ENCODE results near the gene LRP6.

LRP6 gene

DNA sequence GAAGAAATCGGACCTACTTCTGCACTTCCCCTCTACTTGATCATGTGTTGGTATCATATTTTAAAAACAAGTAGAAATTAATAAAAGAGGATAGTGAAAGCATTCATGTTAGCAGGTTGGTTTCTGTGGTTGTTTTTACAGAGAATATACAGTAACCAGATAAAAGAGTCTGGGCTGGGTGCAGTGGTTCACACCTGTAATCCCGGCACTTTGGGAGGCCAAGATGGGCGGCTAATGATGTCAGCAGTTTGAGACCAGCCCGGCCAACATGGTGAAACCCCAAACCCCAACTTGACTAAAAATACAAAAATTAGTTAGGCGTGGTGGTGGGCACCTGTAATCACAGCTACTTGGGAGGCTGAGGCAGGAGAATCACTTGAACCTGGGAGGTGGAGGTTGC lies 55.9 kb downstream of the LRP6 start:
- no peak overlapping the region for H3K4me3 ChIP-seq (ENCODE audit: low read depth, low read length)
- no peak overlapping the region for H2BK120ac ChIP-seq (ENCODE audit: insufficient read depth, low read length, poor library complexity)
- no peak overlapping the region for H2AK5ac ChIP-seq (ENCODE audit: low read length)
- no peaks in the 10 kb centered on the region for H3K27me3 ChIP-seq (ENCODE audit: insufficient read depth, low read length)
- no peaks in the 10 kb centered on the region for H3K9me3 ChIP-seq (ENCODE audit: insufficient read depth, low read depth, low read length)
- no peak for DNase-seq
- WGBS (ENCODE audit: extremely low coverage, insufficient coverage, insufficient read length): no CpG with 5 or more reads among the region's 5 CpGs
- no peak overlapping the region for H2BK5ac ChIP-seq (ENCODE audit: low read depth, low read length, poor library complexity)
- no peak overlapping the region for H3K23ac ChIP-seq (ENCODE audit: low read length)
- H3K79me1 ChIP-seq (ENCODE audit: low read length): no peaks in the 10 kb centered on the region
- no peak overlapping the region for H3K18ac ChIP-seq (ENCODE audit: low read length)
- H4K8ac ChIP-seq (ENCODE audit: low read depth, low read length): no peak overlapping the region
- H3K27ac ChIP-seq (ENCODE audit: low read depth, low read length): no peak overlapping the region
- no peaks in the 10 kb centered on the region for H3K79me2 ChIP-seq (ENCODE audit: control insufficient read depth, insufficient read depth, low read length, poor library complexity)
- no peak overlapping the region for H2AFZ ChIP-seq (ENCODE audit: insufficient read depth, low read length, poor library complexity)
- H3K4me1 ChIP-seq (ENCODE audit: control insufficient read depth in 1 of 2, insufficient read depth in 2 of 2, low read length in 2 of 2): peaks cover 0 to 4% of the 10 kb centered on the region in 2 experiments
- H3K9ac ChIP-seq (ENCODE audit: low read length): no peak overlapping the region
- H3K14ac ChIP-seq (ENCODE audit: low read length): no peak overlapping the region
- H3K4me2 ChIP-seq (ENCODE audit: low read length): no peak overlapping the region
- no peak overlapping the region for H4K12ac ChIP-seq (ENCODE audit: low read depth, low read length)
- H3K36me3 ChIP-seq (ENCODE audit: control insufficient read depth in 1 of 2, insufficient read depth in 2 of 2, low read length in 2 of 2): no peaks in the 10 kb centered on the region
- H2BK12ac ChIP-seq (ENCODE audit: low read length): no peak overlapping the region
- no peak overlapping the region for H4K91ac ChIP-seq (ENCODE audit: low read depth, low read length)
- H3K4ac ChIP-seq (ENCODE audit: low read depth, low read length): no peak overlapping the region

DNA sequence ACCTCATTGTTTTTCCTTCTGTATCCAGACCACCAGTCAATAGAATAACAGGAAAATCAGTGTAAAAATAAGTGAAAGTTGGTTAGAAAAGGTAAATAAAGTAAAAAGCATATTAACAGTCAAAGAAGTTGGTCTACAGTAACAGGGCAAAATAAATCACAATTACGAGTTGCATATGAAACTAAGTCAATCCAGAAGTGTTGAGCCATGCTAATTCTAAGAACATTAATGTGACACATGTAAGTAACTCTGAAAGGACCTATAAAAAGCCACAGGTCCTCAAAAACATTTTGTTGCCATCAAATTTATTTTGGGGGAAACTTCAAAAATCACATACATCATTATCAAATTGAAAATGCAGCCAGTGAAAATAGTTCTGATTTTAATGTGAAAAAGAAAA lies 56.4 kb downstream of the LRP6 start:
- Histone ChIP-seq H3K79me2 (ENCODE audit: control insufficient read depth, insufficient read depth, low read length, poor library complexity) (no peaks in the 10 kb centered on the region), H3K27ac (ENCODE audit: low read depth, low read length) (no peak overlapping the region), H3K18ac (ENCODE audit: low read length) (no peak overlapping the region), H3K4me2 (ENCODE audit: low read length) (no peak overlapping the region), H3K4me1 (ENCODE audit: control insufficient read depth in 1 of 2, insufficient read depth in 2 of 2, low read length in 2 of 2) (peaks cover 0 to 3% of the 10 kb centered on the region in 2 experiments), H3K14ac (ENCODE audit: low read length) (no peak overlapping the region), H3K23ac (ENCODE audit: low read length) (no peak overlapping the region), H4K8ac (ENCODE audit: low read depth, low read length) (no peak overlapping the region), H2AFZ (ENCODE audit: insufficient read depth, low read length, poor library complexity) (no peak overlapping the region), H2AK5ac (ENCODE audit: low read length) (no peak overlapping the region), H3K9me3 (ENCODE audit: insufficient read depth, low read depth, low read length) (no peaks in the 10 kb centered on the region), H3K9ac (ENCODE audit: low read length) (no peak overlapping the region), H4K91ac (ENCODE audit: low read depth, low read length) (no peak overlapping the region), H3K27me3 (ENCODE audit: insufficient read depth, low read length) (no peaks in the 10 kb centered on the region), H3K4me3 (ENCODE audit: low read depth, low read length) (no peak overlapping the region), H2BK5ac (ENCODE audit: low read depth, low read length, poor library complexity) (no peak overlapping the region), H3K4ac (ENCODE audit: low read depth, low read length) (no peak overlapping the region), H3K79me1 (ENCODE audit: low read length) (no peaks in the 10 kb centered on the region), H2BK120ac (ENCODE audit: insufficient read depth, low read length, poor library complexity) (no peak overlapping the region), H3K36me3 (ENCODE audit: control insufficient read depth in 1 of 2, insufficient read depth in 2 of 2, low read length in 2 of 2) (no peaks in the 10 kb centered on the region), H4K12ac (ENCODE audit: low read depth, low read length) (no peak overlapping the region), H2BK12ac (ENCODE audit: low read length) (no peak overlapping the region)
- WGBS (ENCODE audit: extremely low coverage, insufficient coverage, insufficient read length): no CpG with 5 or more reads among the region's 1 CpG
- no peak for DNase-seq

DNA sequence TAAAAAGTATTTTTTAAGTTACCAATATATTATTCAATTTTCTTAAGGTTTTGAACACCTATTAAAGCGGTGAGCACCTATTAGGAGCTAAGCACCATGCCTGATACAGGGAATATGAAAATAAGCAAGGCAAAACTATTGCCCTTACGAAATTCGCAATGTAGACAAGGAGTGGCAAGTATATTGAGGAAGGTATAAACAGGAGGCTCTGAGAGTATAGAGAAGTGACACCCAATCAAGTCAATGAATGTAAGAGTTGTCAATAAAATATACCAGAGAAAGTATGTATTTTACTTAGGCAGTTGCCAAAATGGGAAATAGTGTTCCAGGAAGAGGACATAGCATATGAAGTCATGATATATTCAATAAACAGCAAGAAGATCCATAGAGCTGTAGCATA lies 57.2 kb downstream of the LRP6 start:
- no peak overlapping the region for H4K8ac ChIP-seq (ENCODE audit: low read depth, low read length)
- H3K36me3 ChIP-seq (ENCODE audit: control insufficient read depth in 1 of 2, insufficient read depth in 2 of 2, low read length in 2 of 2): no peaks in the 10 kb centered on the region
- no peak overlapping the region for H3K4me3 ChIP-seq (ENCODE audit: low read depth, low read length)
- H3K79me2 ChIP-seq (ENCODE audit: control insufficient read depth, insufficient read depth, low read length, poor library complexity): no peaks in the 10 kb centered on the region
- H2AK5ac ChIP-seq (ENCODE audit: low read length): no peak overlapping the region
- no peaks in the 10 kb centered on the region for H3K27me3 ChIP-seq (ENCODE audit: insufficient read depth, low read length)
- WGBS (ENCODE audit: extremely low coverage, insufficient coverage, insufficient read length): no CpG with 5 or more reads among the region's 3 CpGs
- H3K18ac ChIP-seq (ENCODE audit: low read length): no peak overlapping the region
- no peak overlapping the region for H3K9ac ChIP-seq (ENCODE audit: low read length)
- H3K9me3 ChIP-seq (ENCODE audit: insufficient read depth, low read depth, low read length): no peaks in the 10 kb centered on the region
- no peak overlapping the region for H2BK5ac ChIP-seq (ENCODE audit: low read depth, low read length, poor library complexity)
- H4K91ac ChIP-seq (ENCODE audit: low read depth, low read length): no peak overlapping the region
- no peak overlapping the region for H3K27ac ChIP-seq (ENCODE audit: low read depth, low read length)
- H3K4ac ChIP-seq (ENCODE audit: low read depth, low read length): no peak overlapping the region
- no peak overlapping the region for H3K4me2 ChIP-seq (ENCODE audit: low read length)
- peaks cover 0 to 1% of the 10 kb centered on the region in 2 experiments for H3K4me1 ChIP-seq (ENCODE audit: control insufficient read depth in 1 of 2, insufficient read depth in 2 of 2, low read length in 2 of 2)
- no peak overlapping the region for H3K23ac ChIP-seq (ENCODE audit: low read length)
- H4K12ac ChIP-seq (ENCODE audit: low read depth, low read length): no peak overlapping the region
- no peak overlapping the region for H2AFZ ChIP-seq (ENCODE audit: insufficient read depth, low read length, poor library complexity)
- no peak overlapping the region for H2BK120ac ChIP-seq (ENCODE audit: insufficient read depth, low read length, poor library complexity)
- H3K79me1 ChIP-seq (ENCODE audit: low read length): no peaks in the 10 kb centered on the region
- H2BK12ac ChIP-seq (ENCODE audit: low read length): no peak overlapping the region
- H3K14ac ChIP-seq (ENCODE audit: low read length): no peak overlapping the region
- DNase-seq: no peak

DNA sequence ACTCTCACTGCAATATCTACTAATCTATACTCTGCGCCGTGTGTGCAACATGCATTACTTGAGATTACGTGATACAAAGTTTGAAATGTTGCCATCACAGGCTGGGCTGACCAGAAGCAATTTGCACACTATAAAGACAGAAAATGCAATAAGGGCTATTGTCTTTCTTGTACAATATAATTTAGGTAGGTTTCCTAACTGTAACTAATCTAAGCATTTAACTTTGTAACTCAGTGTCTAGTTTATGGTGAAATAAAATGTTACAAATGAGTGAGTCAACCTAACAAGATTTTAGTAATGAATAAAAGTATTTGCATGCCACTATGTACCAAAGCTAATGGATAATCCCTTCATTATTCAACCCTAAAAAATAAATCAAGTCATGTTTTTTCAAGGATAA lies 57.8 kb downstream of the LRP6 start:
- H2BK120ac ChIP-seq (ENCODE audit: insufficient read depth, low read length, poor library complexity): no peak overlapping the region
- no peak overlapping the region for H3K4ac ChIP-seq (ENCODE audit: low read depth, low read length)
- H3K36me3 ChIP-seq (ENCODE audit: control insufficient read depth in 1 of 2, insufficient read depth in 2 of 2, low read length in 2 of 2): no peaks in the 10 kb centered on the region
- H3K79me1 ChIP-seq (ENCODE audit: low read length): no peaks in the 10 kb centered on the region
- H2BK5ac ChIP-seq (ENCODE audit: low read depth, low read length, poor library complexity): no peak overlapping the region
- no CpG with 5 or more reads among the region's 3 CpGs for WGBS (ENCODE audit: extremely low coverage, insufficient coverage, insufficient read length)
- H3K27ac ChIP-seq (ENCODE audit: low read depth, low read length): no peak overlapping the region
- no peak overlapping the region for H3K23ac ChIP-seq (ENCODE audit: low read length)
- no peak overlapping the region for H3K14ac ChIP-seq (ENCODE audit: low read length)
- H3K79me2 ChIP-seq (ENCODE audit: control insufficient read depth, insufficient read depth, low read length, poor library complexity): no peaks in the 10 kb centered on the region
- no peak overlapping the region for H2AFZ ChIP-seq (ENCODE audit: insufficient read depth, low read length, poor library complexity)
- no peaks in the 10 kb centered on the region for H3K27me3 ChIP-seq (ENCODE audit: insufficient read depth, low read length)
- peaks cover 0 to 1% of the 10 kb centered on the region in 2 experiments for H3K4me1 ChIP-seq (ENCODE audit: control insufficient read depth in 1 of 2, insufficient read depth in 2 of 2, low read length in 2 of 2)
- no peak overlapping the region for H3K4me3 ChIP-seq (ENCODE audit: low read depth, low read length)
- no peak overlapping the region for H4K8ac ChIP-seq (ENCODE audit: low read depth, low read length)
- H3K9ac ChIP-seq (ENCODE audit: low read length): no peak overlapping the region
- no peak overlapping the region for H4K12ac ChIP-seq (ENCODE audit: low read depth, low read length)
- no peak overlapping the region for H3K18ac ChIP-seq (ENCODE audit: low read length)
- H2AK5ac ChIP-seq (ENCODE audit: low read length): no peak overlapping the region
- no peak overlapping the region for H2BK12ac ChIP-seq (ENCODE audit: low read length)
- H3K9me3 ChIP-seq (ENCODE audit: insufficient read depth, low read depth, low read length): no peaks in the 10 kb centered on the region
- H3K4me2 ChIP-seq (ENCODE audit: low read length): no peak overlapping the region
- no peak for DNase-seq
- H4K91ac ChIP-seq (ENCODE audit: low read depth, low read length): no peak overlapping the region
